GM08714 (cell line): ENCODE data around the gene RAMACL.

Experiments used
- H3K4me3 ChIP-seq: fragments of 200-500 bp; sonication (Bioruptor generic); 2 replicates; pipeline ENCODE4 v1.5.1; 2014; ENCODE audit warnings: mild to moderate bottlenecking, low read length, inconsistent platforms
- ZNF274 ChIP-seq: IDR thresholded peaks from 2 replicates; pipeline ENCODE4 v1.6.1; 2012; ENCODE audit warnings: mild to moderate bottlenecking, low read depth, low read length

Gene RAMACL

GRCh38 chr6:166624275-166624674 lies 37.8 kb upstream of the RAMACL start:
- H3K4me3 ChIP-seq: no peak overlapping the region
- TF ChIP-seq ZNF274: no peak

GRCh38 chr6:166623318-166623717 lies 36.8 kb upstream of the RAMACL start:
- no peak for TF ChIP-seq ZNF274
- no peak overlapping the region for H3K4me3 ChIP-seq

GRCh38 chr6:166621114-166621540 lies 34.6 kb upstream of the RAMACL start:
- TF ChIP-seq ZNF274: no peak
- no peak overlapping the region for H3K4me3 ChIP-seq

- TF ChIP-seq ZNF274: no peak
- H3K4me3 ChIP-seq: no peak overlapping the region
These were observed 34.1 kb upstream of the RAMACL start for GRCh38 chr6:166620478-166621113.

- H3K4me3 ChIP-seq: no peak overlapping the region
- no peak for TF ChIP-seq ZNF274
These were observed 33.4 kb upstream of the RAMACL start for GRCh38 chr6:166619912-166620311.

- no peak overlapping the region for H3K4me3 ChIP-seq
- no peak for TF ChIP-seq ZNF274
These were observed 32.6 kb upstream of the RAMACL start for GRCh38 chr6:166618866-166619761.

- H3K4me3 ChIP-seq: no peak overlapping the region
- no peak for TF ChIP-seq ZNF274
These were observed 31.8 kb upstream of the RAMACL start for GRCh38 chr6:166618251-166618650.

GRCh38 chr6:166617359-166617758 lies 30.9 kb upstream of the RAMACL start:
- TF ChIP-seq ZNF274: no peak
- no peak overlapping the region for H3K4me3 ChIP-seq

GRCh38 chr6:166616261-166617238 lies 30.1 kb upstream of the RAMACL start:
- TF ChIP-seq ZNF274: no peak
- no peak overlapping the region for H3K4me3 ChIP-seq

- H3K4me3 ChIP-seq: no peak overlapping the region
These were observed 28.7 kb upstream of the RAMACL start for GRCh38 chr6:166615059-166615770.

GRCh38 chr6:166614589-166614988 lies 28.1 kb upstream of the RAMACL start:
- TF ChIP-seq ZNF274: no peak
- H3K4me3 ChIP-seq: no peak overlapping the region

More at GRCh38 chr6:166615059-166615770, 28.7 kb upstream of the RAMACL start:
- TF ChIP-seq ZNF274: no peak

- no peak overlapping the region for H3K4me3 ChIP-seq
- TF ChIP-seq ZNF274: no peak
These were observed 27.7 kb upstream of the RAMACL start for GRCh38 chr6:166614171-166614583.

- no peak for TF ChIP-seq ZNF274
- no peak overlapping the region for H3K4me3 ChIP-seq
These were observed 26.5 kb upstream of the RAMACL start for GRCh38 chr6:166613027-166613426.

GRCh38 chr6:166612471-166612881 lies 26.0 kb upstream of the RAMACL start:
- H3K4me3 ChIP-seq: no peak overlapping the region
- TF ChIP-seq ZNF274: no peak
